Right atrium auricular region (tissue), 2 donors: Measurements from ENCODE around the gene DAB1. TPM values are rescaled to one million over a fixed set of nuclear protein-coding genes. Genes with fewer than 3 reads are reported as not detected.

Experiments used
- DNase-seq: peaks from one replicate; pipeline ENCODE4 v3.0.0-alpha.2; 2019; ENCODE audit warnings: low spot score
- H3K27ac ChIP-seq, 2 donors: fragments of 200-600 bp; sonication (generic); 1 replicate in 1 of 2; 2 replicates in 1 of 2; pipeline ENCODE4 v1.5.1; 2016 to 2019
- H3K27me3 ChIP-seq, 2 donors: fragments of 200-600 bp; sonication (generic); one replicate each; pipeline versions ENCODE4 v1.5.1 to v1.6.0; 2017 to 2019
- H3K36me3 ChIP-seq: fragments of 200-600 bp; sonication (generic); one replicate; pipeline ENCODE4 v1.5.1; 2016
- H3K4me1 ChIP-seq, 2 donors: fragments of 200-600 bp; sonication (generic); one replicate each; pipeline versions ENCODE4 v1.5.1 to v1.6.0; 2017 to 2019
- H3K4me3 ChIP-seq, 2 donors: fragments of 200-600 bp; sonication (generic); 1 replicate in 1 of 2; 2 replicates in 1 of 2; pipeline ENCODE4 v1.5.1; 2017 to 2019; ENCODE audit warnings: mild to moderate bottlenecking in 1 of 2, moderate library complexity in 1 of 2
- H3K9me3 ChIP-seq, 2 donors: fragments of 200-600 bp; sonication (generic); one replicate each; pipeline ENCODE4 v1.5.1; 2019
- CTCF ChIP-seq, 2 donors: fragments of 200-600 bp; sonication (generic); IDR thresholded peaks; one replicate each; pipeline ENCODE4 v1.5.1; 2019; ENCODE audit warnings: antibody characterized with exemption in 2 of 2
- total RNA-seq, 2 donors: library from RNA; depleted of rRNA; stranded (reverse); fragments of >200 nt; gene quantifications; one replicate each; pipeline ENCODE4 v1.1.0, GENCODE V29; 2016

DAB1 gene
- total RNA-seq, 2 donors from 2014 or later: 0.19 to 3.3 TPM

GRCh38 chr1:57066980-57067610, 356.8 kb downstream of the DAB1 start:
- Histone ChIP-seq H3K4me3 (no peak overlapping the region), H3K27ac (no peak overlapping the region), H3K4me1 (peaks cover 0 to 10% of the 10 kb centered on the region in 2 donors), H3K36me3 (no peaks in the 10 kb centered on the region), H3K27me3 (no peaks in the 10 kb centered on the region), H3K9me3 (no peaks in the 10 kb centered on the region)
- no peak for TF ChIP-seq CTCF (IDR thresholded peaks at IDR 0.05)
- no peak for DNase-seq

DNA sequence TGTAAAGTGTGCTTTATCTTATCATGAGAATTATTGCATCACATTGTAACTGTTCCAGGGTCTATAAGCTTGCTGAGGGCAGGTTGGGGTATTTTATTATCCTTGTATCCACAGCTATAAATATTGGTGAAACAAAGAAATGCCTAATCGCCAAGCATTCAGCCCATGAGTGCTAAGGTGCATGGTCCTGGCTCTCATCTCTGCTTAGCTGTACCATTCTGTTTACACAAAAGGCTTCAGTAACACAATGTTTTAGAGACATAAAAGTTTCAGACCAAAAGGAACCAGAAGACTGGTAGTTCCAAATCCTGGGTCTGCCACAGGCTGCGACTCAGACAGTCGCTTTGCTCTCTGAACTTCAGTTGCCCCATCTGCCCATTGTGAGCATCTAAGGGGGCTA, 358.4 kb downstream of the DAB1 start:
- DNase-seq: no peak
- no peaks in the 10 kb centered on the region for H3K9me3 ChIP-seq
- H3K27me3 ChIP-seq: no peaks in the 10 kb centered on the region
- H3K4me1 ChIP-seq: peaks cover 0 to 10% of the 10 kb centered on the region in 2 donors
- no peaks in the 10 kb centered on the region for H3K36me3 ChIP-seq
- no peak overlapping the region for H3K27ac ChIP-seq
- no peak overlapping the region for H3K4me3 ChIP-seq
- TF ChIP-seq CTCF (IDR thresholded peaks at IDR 0.05): no peak

GRCh38 chr1:57064379-57065140, 359.3 kb downstream of the DAB1 start:
- H3K9me3 ChIP-seq: no peaks in the 10 kb centered on the region
- H3K4me1 ChIP-seq: peaks cover 0 to 10% of the 10 kb centered on the region in 2 donors
- TF ChIP-seq CTCF (IDR thresholded peaks at IDR 0.05): no peak
- H3K36me3 ChIP-seq: no peaks in the 10 kb centered on the region
- H3K27ac ChIP-seq: no peak overlapping the region
- H3K4me3 ChIP-seq: no peak overlapping the region
- no peaks in the 10 kb centered on the region for H3K27me3 ChIP-seq
- no peak for DNase-seq

DNA sequence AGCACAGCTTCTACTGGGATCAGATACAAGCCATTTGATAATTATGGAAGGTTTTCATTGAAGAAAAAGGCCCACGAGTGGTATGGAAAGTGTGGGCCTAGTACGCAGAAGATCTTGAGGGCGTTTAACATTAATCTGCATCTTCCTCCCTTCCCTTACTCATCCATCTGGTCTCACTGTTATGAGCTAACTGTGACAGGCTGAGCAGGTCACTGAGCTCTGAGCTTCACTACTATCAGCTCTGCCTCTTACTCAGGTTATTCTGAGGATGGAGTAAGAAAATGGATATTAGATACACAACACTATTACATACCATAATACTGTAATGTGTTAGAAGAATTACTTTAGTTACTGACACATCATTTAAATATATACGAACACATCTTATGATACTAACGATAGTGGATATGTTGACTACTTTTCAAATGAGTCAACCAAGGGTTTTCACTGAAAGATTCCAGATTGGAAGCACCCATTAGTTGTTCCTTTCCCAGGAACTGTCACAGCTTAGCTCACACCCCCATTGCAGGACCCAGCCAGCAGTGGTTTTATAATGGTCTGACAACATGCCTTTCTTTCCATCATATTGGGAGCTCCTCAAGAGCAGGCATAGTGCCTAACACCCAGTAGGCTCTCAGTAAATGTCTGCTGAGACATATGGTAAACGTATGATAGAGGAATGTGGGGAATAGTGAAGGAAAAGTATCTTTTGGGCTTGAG, 360.3 kb downstream of the DAB1 start:
- Histone ChIP-seq H3K9me3 (no peaks in the 10 kb centered on the region), H3K27me3 (no peaks in the 10 kb centered on the region), H3K27ac (no peak overlapping the region), H3K4me3 (no peak overlapping the region), H3K4me1 (peaks cover 0 to 10% of the 10 kb centered on the region in 2 donors), H3K36me3 (no peaks in the 10 kb centered on the region)
- no peak for DNase-seq
- no peak for TF ChIP-seq CTCF (IDR thresholded peaks at IDR 0.05)

GRCh38 chr1:57061369-57061768, 362.5 kb downstream of the DAB1 start:
- DNase-seq: no peak
- no peak for TF ChIP-seq CTCF (IDR thresholded peaks at IDR 0.05)

More at GRCh38 chr1:57061369-57061768, 362.5 kb downstream of the DAB1 start:
- H3K27ac ChIP-seq: no peak overlapping the region
- no peaks in the 10 kb centered on the region for H3K4me1 ChIP-seq
- no peaks in the 10 kb centered on the region for H3K36me3 ChIP-seq
- no peaks in the 10 kb centered on the region for H3K27me3 ChIP-seq
- H3K9me3 ChIP-seq: no peaks in the 10 kb centered on the region
- H3K4me3 ChIP-seq: no peak overlapping the region
